Tibial artery (tissue), 4 donors: ENCODE results near the gene MMP15.

Source experiments
- DNase-seq, 2 donors: peaks; one replicate each; pipeline ENCODE4 v3.0.0-alpha.2; 2019
- H3K27ac ChIP-seq, 2 donors: fragments of 200-600 bp; sonication (generic) in 1 of 2; 1 replicate in 1 of 2; 2 replicates in 1 of 2; pipeline ENCODE4 v1.5.1; 2018 to 2019; ENCODE audit warnings: mild to moderate bottlenecking in 1 of 2
- H3K27me3 ChIP-seq, 2 donors: fragments of 200-600 bp; sonication (generic) in 1 of 2; one replicate each; pipeline versions ENCODE4 v1.5.1 to v1.6.0; 2016 to 2019
- H3K36me3 ChIP-seq, 3 donors: fragments of 200-600 bp; sonication (generic) in 2 of 3; one replicate each; pipeline ENCODE4 v1.5.1; 2016 to 2019; ENCODE audit warnings: mild to moderate bottlenecking in 2 of 3
- H3K4me1 ChIP-seq, 4 donors: fragments of 200-600 bp; sonication (generic) in 2 of 4; 1 replicate in 3 of 4; 2 replicates in 1 of 4; pipeline ENCODE4 v1.5.1; 2016 to 2019
- H3K4me3 ChIP-seq, 2 donors: fragments of 200-600 bp; sonication (generic) in 1 of 2; 1 replicate in 1 of 2; 2 replicates in 1 of 2; pipeline ENCODE4 v1.5.1; 2018 to 2019; ENCODE audit warnings: mild to moderate bottlenecking in 2 of 2
- H3K9me3 ChIP-seq, 3 donors: fragments of 200-600 bp; sonication (generic) in 1 of 3; one replicate each; pipeline ENCODE4 v1.5.1; 2016 to 2019
- CTCF ChIP-seq, 2 experiments: fragments of 200-600 bp in 1 of 2; fragments of 450-650 bp in 1 of 2; IDR thresholded peaks; one replicate each; pipeline ENCODE4 v1.5.1; 2017 to 2019; ENCODE audit warnings: antibody characterized with exemption in 2 of 2, mild to moderate bottlenecking in 1 of 2, moderate library complexity in 1 of 2
- intact Hi-C: fragments of 100-400 bp; cut with DNase I; formaldehyde crosslinking; loops from one replicate; pipeline ENCODE4 v1.15.0; 2023; ENCODE audit warnings: low total_unique reads

The MMP15 gene

DNA sequence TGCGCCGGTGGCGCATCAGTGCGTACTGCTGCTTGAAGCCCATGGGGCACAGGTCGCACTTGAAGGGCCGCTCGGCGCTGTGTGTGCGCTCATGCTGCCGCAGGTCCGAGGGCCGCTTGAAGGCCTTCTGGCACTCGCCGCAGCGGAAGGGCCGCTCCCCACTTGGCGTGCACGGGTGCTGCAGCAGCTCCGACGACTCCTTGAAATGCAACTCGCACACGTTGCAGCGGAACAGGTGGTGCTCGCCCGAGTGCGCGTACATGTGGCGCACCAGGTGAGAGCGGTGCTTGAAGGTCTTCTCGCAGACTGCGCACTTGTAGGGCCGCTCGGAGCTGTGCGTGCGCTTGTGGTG is 28.4 kb upstream of the MMP15 start:
- DNase-seq = no peak
- intact Hi-C loops = loop anchor here (10.0 kb wide), 1 partner anchor 242 kb away; no protein-coding TSS in a partner anchor
- Histone ChIP-seq H3K27ac (no peak overlapping the region), H3K9me3 (no peaks in the 10 kb centered on the region), H3K4me3 (no peak overlapping the region), H3K4me1 (peaks cover 0 to 49% (median 27%) of the 10 kb centered on the region in 4 donors), H3K36me3 (peaks cover 25 to 51% (median 47%) of the 10 kb centered on the region in 3 donors), H3K27me3 (no peaks in the 10 kb centered on the region)
- no peak for TF ChIP-seq CTCF (IDR thresholded peaks at IDR 0.05)

DNA sequence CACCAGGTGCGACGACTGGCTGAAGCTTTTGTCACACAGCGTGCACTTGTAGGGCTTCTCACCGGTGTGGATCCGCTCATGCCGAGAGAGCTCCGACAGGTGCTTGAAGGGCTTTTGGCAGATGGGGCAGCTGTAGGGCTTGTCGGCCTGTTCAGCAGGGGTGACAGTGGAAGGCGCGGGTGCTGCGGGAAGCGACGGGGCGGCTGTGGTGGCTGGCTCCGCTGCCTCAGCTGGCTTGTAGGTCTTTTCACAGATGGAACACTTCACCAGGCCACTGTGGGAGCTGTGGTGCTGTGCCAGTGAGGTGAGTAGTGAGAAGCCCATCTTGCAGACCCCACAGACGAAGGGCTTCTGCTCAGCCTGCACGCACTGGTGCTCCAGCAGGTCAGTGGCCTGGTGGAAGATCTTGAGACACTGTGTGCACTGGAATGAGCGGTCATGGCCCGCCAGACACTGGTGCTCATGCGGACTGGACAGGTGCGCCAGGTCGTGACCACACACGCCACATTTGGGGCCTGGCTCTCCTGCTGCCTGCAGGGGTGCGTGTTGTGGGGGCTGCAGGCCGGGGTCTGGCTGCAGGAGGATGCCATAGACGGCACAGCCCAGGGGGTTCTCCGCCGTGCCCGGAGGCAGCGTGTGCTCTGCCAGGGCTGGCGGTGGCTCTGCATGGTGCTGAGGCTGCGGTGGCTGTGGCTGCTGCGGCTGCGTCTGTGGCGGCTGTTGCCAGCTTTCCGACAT is 27.9 kb upstream of the MMP15 start:
- Histone ChIP-seq H3K4me1 (peaks cover 0 to 50% (median 27%) of the 10 kb centered on the region in 4 donors), H3K36me3 (peaks cover 25 to 53% (median 42%) of the 10 kb centered on the region in 3 donors), H3K9me3 (no peaks in the 10 kb centered on the region), H3K27ac (no peak overlapping the region), H3K4me3 (no peak overlapping the region), H3K27me3 (no peaks in the 10 kb centered on the region)
- DNase-seq = no peak
- intact Hi-C loops = loop anchor here (10.0 kb wide), 1 partner anchor 243 kb away; no protein-coding TSS in a partner anchor
- no peak for TF ChIP-seq CTCF (IDR thresholded peaks at IDR 0.05)

DNA sequence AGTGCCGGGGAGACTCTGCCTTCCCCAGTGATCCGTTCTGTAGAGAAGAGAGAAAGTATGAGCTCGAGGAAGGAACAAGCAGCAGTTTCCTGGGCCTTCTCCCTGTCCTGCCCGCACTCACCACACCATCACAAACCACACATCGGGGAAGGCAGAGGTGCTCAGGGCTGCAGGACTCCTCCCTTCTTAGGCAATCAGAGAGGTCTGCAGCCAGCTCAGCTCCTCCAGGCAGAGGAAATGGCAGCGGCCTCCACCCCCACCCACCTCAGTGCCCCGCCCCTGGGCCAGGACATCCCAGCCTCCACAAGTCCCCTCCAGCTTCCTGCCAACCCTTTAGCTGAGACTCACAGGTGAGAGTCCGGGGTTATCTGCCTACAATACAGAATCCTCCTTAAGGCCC is 27.1 kb upstream of the MMP15 start:
- Histone ChIP-seq H3K27ac (no peak overlapping the region), H3K4me3 (no peak overlapping the region)

GRCh38 chr16:57998992-57999365 is 26.6 kb upstream of the MMP15 start:
- peaks cover 0 to 50% (median 27%) of the 10 kb centered on the region in 4 donors for H3K4me1 ChIP-seq
- H3K36me3 ChIP-seq = peaks cover 21 to 54% (median 37%) of the 10 kb centered on the region in 3 donors
- no peaks in the 10 kb centered on the region for H3K27me3 ChIP-seq
- no peak overlapping the region for H3K4me3 ChIP-seq
- no peak for DNase-seq
- TF ChIP-seq CTCF (IDR thresholded peaks at IDR 0.05) = no peak
- no peaks in the 10 kb centered on the region for H3K9me3 ChIP-seq
- intact Hi-C loops = loop anchor here (10.0 kb wide), 1 partner anchor 244 kb away; no protein-coding TSS in a partner anchor
- H3K27ac ChIP-seq = peak overlapping the region in 1 of 2 donors; percentile 98

More for the DNA sequence above, 27.1 kb upstream of the MMP15 start:
- no peak for DNase-seq
- Histone ChIP-seq H3K4me1 (peaks cover 0 to 50% (median 27%) of the 10 kb centered on the region in 4 donors), H3K27me3 (no peaks in the 10 kb centered on the region), H3K9me3 (no peaks in the 10 kb centered on the region), H3K36me3 (peaks cover 21 to 58% (median 42%) of the 10 kb centered on the region in 3 donors)
- intact Hi-C loops = loop anchor here (10.0 kb wide), 1 partner anchor 244 kb away; no protein-coding TSS in a partner anchor
- TF ChIP-seq CTCF (IDR thresholded peaks at IDR 0.05) = no peak

GRCh38 chr16:57999366-57999970 is 26.1 kb upstream of the MMP15 start:
- Histone ChIP-seq H3K4me3 (peak overlapping the region; percentile 79 to 91), H3K27me3 (no peaks in the 10 kb centered on the region), H3K36me3 (peaks cover 21 to 49% (median 33%) of the 10 kb centered on the region in 3 donors), H3K9me3 (no peaks in the 10 kb centered on the region), H3K4me1 (peaks cover 0 to 50% (median 27%) of the 10 kb centered on the region in 4 donors), H3K27ac (peak overlapping the region; percentile 90 to 98)
- DNase-seq = no peak
- TF ChIP-seq CTCF (IDR thresholded peaks at IDR 0.05) = no peak
- intact Hi-C loops = loop anchor here (10.0 kb wide), 1 partner anchor 245 kb away; no protein-coding TSS in a partner anchor
